ENCODE data around the gene THSD4.

GRCh38 chr15:71821547-71822129, 706.4 kb downstream of the THSD4 start:
- TF ChIP-seq CTCF (optimal IDR thresholded peaks at IDR 0.05 in 1 of 3, IDR thresholded peaks at IDR 0.05 in 1 of 3, conservative IDR thresholded peaks at IDR 0.05 in 1 of 3; ENCODE audit: extremely low read depth in 1 of 3, insufficient read depth in 2 of 3, low read length in 3 of 3) (no peak), EZH2 (IDR thresholded peaks at IDR 0.05; ENCODE audit: low read length) (no peak)
